Skeletal muscle tissue (tissue), 4 donors: ENCODE measurements around the gene FNDC3B. TPM values are rescaled to one million over a fixed set of nuclear protein-coding genes. Genes with fewer than 3 reads are reported as not detected.

Experiments
- H3K27ac ChIP-seq: one replicate; pipeline ENCODE4 v1.7.0; 2013; ENCODE audit warnings: mild to moderate bottlenecking, low read depth, low read length, inconsistent platforms
- H3K27me3 ChIP-seq, 3 donors: one replicate each; pipeline ENCODE4 v1.7.0; 2013; ENCODE audit warnings: low read length in 3 of 3; ENCODE audit not compliant: control insufficient read depth in 3 of 3, insufficient read depth in 3 of 3
- H3K36me3 ChIP-seq, 3 donors: one replicate each; pipeline ENCODE4 v1.7.0; 2013; ENCODE audit warnings: low read length in 3 of 3; ENCODE audit not compliant: control insufficient read depth in 3 of 3, insufficient read depth in 3 of 3
- H3K4me1 ChIP-seq, 3 donors: one replicate each; pipeline ENCODE4 v1.7.0; 2013; ENCODE audit warnings: low read length in 3 of 3, mild to moderate bottlenecking in 3 of 3; ENCODE audit not compliant: control insufficient read depth in 3 of 3, insufficient read depth in 3 of 3
- H3K4me3 ChIP-seq, 3 donors: one replicate each; pipeline ENCODE4 v1.7.0; 2013; ENCODE audit warnings: low read length in 3 of 3
- H3K9ac ChIP-seq, 3 donors: one replicate each; pipeline ENCODE4 v1.7.0; 2013; ENCODE audit warnings: low read length in 3 of 3, mild to moderate bottlenecking in 3 of 3, moderate library complexity in 2 of 3, low read depth in 1 of 3
- H3K9me3 ChIP-seq, 3 donors: one replicate each; pipeline ENCODE4 v1.7.0; 2013; ENCODE audit warnings: low read length in 3 of 3; ENCODE audit not compliant: control insufficient read depth in 3 of 3
- total RNA-seq: library from RNA; depleted of rRNA; stranded (reverse); fragments of >200 nt; gene quantifications from one replicate; pipeline ENCODE4 v1.2.3, GENCODE V29; 2014
- donor health status: Osteomylitis.

Gene FNDC3B
- total RNA-seq, 1 donor from 2014 or later: 140 TPM

GRCh38 chr3:172129498-172129849 is 90.1 kb downstream of the FNDC3B start:
- H3K27ac ChIP-seq: peak overlapping the region; percentile 99
- H3K27me3 ChIP-seq: no peaks in the 10 kb centered on the region
- H3K4me3 ChIP-seq: no peak overlapping the region
- H3K9ac ChIP-seq: peak overlapping the region in 1 of 3 donors; percentile 40
- H3K4me1 ChIP-seq: peaks cover 36 to 64% (median 50%) of the 10 kb centered on the region in 3 donors
- H3K9me3 ChIP-seq: no peaks in the 10 kb centered on the region
- H3K36me3 ChIP-seq: peaks cover 0 to 2% (median 0%) of the 10 kb centered on the region in 3 donors

DNA sequence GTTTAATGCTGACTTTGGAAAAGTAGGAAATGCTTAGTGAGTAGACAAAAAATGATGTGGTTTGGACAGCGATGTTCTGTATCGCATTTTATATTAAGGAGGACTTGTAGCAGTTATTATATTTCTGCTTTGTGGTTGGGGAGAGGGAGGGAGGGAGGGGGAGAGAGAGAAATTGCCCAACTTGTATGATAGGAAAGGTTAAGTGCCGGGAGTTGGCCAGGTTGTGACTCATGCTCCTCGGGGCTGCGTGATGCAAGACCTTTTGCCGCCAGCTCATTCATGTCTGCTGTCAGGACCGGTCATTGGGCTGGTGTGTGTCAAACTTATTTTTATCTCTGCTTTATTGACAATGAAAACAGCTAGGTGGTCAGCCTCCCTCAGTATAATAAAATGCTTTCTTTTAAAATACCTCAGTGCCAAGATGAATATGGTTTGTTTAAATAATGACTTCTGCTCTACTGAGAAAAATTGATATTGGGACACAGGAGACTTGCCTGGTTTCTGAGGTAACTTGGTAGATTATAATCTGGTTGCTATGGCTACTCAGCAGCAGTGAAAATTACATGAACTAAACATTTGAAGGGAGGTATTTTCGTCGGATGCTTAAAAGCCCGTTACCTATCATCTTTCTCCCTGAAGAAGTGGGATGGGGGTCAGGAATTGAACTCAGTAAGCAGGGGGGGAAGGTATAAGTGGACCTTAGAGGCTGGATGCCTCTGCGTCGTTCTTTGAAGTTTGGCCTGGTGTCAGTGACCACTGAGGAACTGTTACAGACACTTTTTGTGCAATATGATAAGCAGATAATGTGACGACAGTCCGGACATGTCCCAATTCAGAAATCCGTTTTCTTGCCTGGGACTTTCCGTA is 90.7 kb downstream of the FNDC3B start:
- Histone ChIP-seq H3K9ac (peak overlapping the region; percentile 9 to 72 (median 10)), H3K9me3 (no peaks in the 10 kb centered on the region), H3K27me3 (no peaks in the 10 kb centered on the region), H3K36me3 (peaks cover 0 to 2% (median 0%) of the 10 kb centered on the region in 3 donors), H3K27ac (peak overlapping the region; percentile 99), H3K4me3 (peak overlapping the region in 1 of 3 donors; percentile 25), H3K4me1 (peaks cover 33 to 58% (median 45%) of the 10 kb centered on the region in 3 donors)

DNA sequence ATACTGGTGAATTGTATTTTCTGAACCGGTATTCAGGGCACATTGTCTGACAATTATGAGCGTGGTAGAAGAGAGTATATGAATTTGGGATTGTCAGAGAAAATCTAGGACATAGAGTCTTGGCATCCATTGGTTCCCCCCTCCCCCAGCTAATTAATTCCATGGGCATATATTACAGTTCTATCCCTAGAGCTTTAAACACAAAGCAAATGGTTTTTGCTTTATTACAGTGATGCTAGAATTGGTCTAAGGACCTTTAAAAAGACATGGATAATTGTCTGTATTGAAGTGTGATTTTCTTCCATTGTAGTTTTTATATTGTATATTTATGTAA is 91.3 kb downstream of the FNDC3B start:
- Histone ChIP-seq H3K27ac (peak overlapping the region; percentile 99), H3K9ac (peak overlapping the region; percentile 9 to 72 (median 10))

GRCh38 chr3:172131746-172132145 is 92.4 kb downstream of the FNDC3B start:
- Histone ChIP-seq H3K9me3 (no peaks in the 10 kb centered on the region), H3K9ac (no peak overlapping the region), H3K36me3 (peaks cover 0 to 2% (median 0%) of the 10 kb centered on the region in 3 donors), H3K4me3 (no peak overlapping the region), H3K27me3 (no peaks in the 10 kb centered on the region), H3K27ac (peak overlapping the region; percentile 99), H3K4me1 (peaks cover 28 to 53% (median 35%) of the 10 kb centered on the region in 3 donors)

More for the DNA sequence above, 91.3 kb downstream of the FNDC3B start:
- Histone ChIP-seq H3K9me3 (no peaks in the 10 kb centered on the region), H3K36me3 (peaks cover 0 to 2% (median 0%) of the 10 kb centered on the region in 3 donors), H3K4me1 (peaks cover 34 to 56% (median 39%) of the 10 kb centered on the region in 3 donors), H3K4me3 (no peak overlapping the region), H3K27me3 (no peaks in the 10 kb centered on the region)

DNA sequence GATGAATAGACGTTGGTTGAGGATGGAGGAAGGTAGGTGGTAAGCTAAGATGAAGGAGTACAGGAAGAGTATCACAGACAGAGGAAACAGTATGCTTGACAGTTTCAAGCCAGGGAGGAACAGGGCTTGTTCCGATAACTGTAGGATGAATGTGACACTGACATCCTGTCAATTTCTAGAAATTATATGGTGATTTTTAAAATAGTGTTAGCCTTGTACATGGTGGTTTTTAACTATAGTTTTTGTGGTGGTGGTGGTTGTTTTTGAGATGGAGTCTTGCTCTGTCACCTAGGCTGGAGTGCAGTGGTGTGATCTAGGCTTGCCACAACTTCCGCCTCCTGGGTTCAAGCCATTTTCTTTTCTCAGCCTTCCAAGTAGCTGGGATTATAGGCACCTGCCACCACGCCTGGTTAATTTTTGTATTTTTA is 92.8 kb downstream of the FNDC3B start:
- Histone ChIP-seq H3K27me3 (no peaks in the 10 kb centered on the region), H3K4me1 (peaks cover 24 to 48% (median 30%) of the 10 kb centered on the region in 3 donors), H3K9me3 (no peaks in the 10 kb centered on the region), H3K9ac (no peak overlapping the region), H3K27ac (peak overlapping the region; percentile 11), H3K4me3 (no peak overlapping the region), H3K36me3 (peaks cover 0 to 2% (median 0%) of the 10 kb centered on the region in 3 donors)

GRCh38 chr3:172132721-172133311 is 93.4 kb downstream of the FNDC3B start:
- no peak overlapping the region for H3K27ac ChIP-seq
- H3K27me3 ChIP-seq: no peaks in the 10 kb centered on the region
- H3K9ac ChIP-seq: no peak overlapping the region
- no peaks in the 10 kb centered on the region for H3K9me3 ChIP-seq
- no peak overlapping the region for H3K4me3 ChIP-seq
- H3K4me1 ChIP-seq: peaks cover 25 to 46% (median 33%) of the 10 kb centered on the region in 3 donors
- peaks cover 0 to 2% (median 0%) of the 10 kb centered on the region in 3 donors for H3K36me3 ChIP-seq

DNA sequence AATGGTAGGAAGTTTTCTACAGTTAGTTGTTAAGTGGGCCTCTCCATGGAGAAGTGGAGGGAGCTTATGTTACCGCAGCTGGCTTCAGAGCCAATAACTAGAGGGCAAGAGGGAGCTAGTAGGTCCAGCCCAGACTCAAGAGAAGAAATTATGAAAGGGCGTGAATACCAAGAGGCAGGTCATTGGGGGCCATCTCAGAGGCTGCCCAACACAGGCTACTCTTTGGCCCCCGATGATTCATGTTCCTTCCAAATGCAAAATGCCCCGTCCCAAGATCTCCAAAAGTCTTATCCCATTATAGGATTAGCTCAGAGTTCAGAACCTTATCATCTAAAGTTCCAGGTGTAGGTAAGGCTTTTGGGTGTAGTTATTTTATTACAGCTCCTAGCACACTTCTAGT is 94.5 kb downstream of the FNDC3B start:
- Histone ChIP-seq H3K4me3 (no peak overlapping the region), H3K9me3 (no peaks in the 10 kb centered on the region), H3K36me3 (peaks cover 0 to 2% (median 0%) of the 10 kb centered on the region in 3 donors), H3K4me1 (peaks cover 27 to 46% (median 37%) of the 10 kb centered on the region in 3 donors), H3K27ac (no peak overlapping the region), H3K27me3 (no peaks in the 10 kb centered on the region), H3K9ac (no peak overlapping the region)

GRCh38 chr3:172134352-172134751 is 95.0 kb downstream of the FNDC3B start:
- H3K4me3 ChIP-seq: no peak overlapping the region
- H3K27me3 ChIP-seq: no peaks in the 10 kb centered on the region
- peaks cover 0 to 2% (median 0%) of the 10 kb centered on the region in 3 donors for H3K36me3 ChIP-seq
- no peaks in the 10 kb centered on the region for H3K9me3 ChIP-seq
- H3K4me1 ChIP-seq: peaks cover 27 to 46% (median 41%) of the 10 kb centered on the region in 3 donors
- no peak overlapping the region for H3K27ac ChIP-seq
- no peak overlapping the region for H3K9ac ChIP-seq

GRCh38 chr3:172135185-172135584 is 95.8 kb downstream of the FNDC3B start:
- Histone ChIP-seq H3K9ac (no peak overlapping the region), H3K27ac (no peak overlapping the region), H3K4me1 (peaks cover 29 to 45% (median 44%) of the 10 kb centered on the region in 3 donors)

DNA sequence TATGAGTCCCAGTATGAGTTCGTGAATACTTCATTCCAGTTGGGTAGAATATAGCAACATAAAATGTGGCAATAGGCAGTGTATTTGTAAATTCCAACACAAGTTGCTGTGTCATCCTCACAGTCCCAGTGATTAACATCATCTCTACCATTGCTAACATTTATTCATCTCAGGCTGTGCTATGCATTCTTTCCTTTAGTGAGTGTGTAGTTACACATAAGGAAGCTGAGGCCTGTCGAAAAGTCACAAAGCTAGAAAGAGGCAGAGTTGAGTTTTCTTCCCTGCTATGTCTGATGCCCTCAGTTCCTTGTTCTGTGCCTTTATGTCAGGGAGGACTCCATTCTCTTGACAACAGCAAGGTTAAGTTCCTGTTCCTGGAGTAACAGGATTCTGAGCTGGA is 96.4 kb downstream of the FNDC3B start:
- Histone ChIP-seq H3K27me3 (no peaks in the 10 kb centered on the region), H3K4me3 (no peak overlapping the region), H3K9me3 (no peaks in the 10 kb centered on the region), H3K9ac (no peak overlapping the region), H3K36me3 (peaks cover 0 to 2% (median 0%) of the 10 kb centered on the region in 3 donors), H3K4me1 (peaks cover 29 to 48% (median 46%) of the 10 kb centered on the region in 3 donors), H3K27ac (no peak overlapping the region)

More at GRCh38 chr3:172135185-172135584, 95.8 kb downstream of the FNDC3B start:
- Histone ChIP-seq H3K27me3 (no peaks in the 10 kb centered on the region), H3K4me3 (no peak overlapping the region), H3K36me3 (peaks cover 0 to 2% (median 0%) of the 10 kb centered on the region in 3 donors), H3K9me3 (no peaks in the 10 kb centered on the region)
